HG03442 (cell line): ENCODE data around the gene PTH2.

Experiments used
- ATAC-seq: cut with Tn5 transposase; IDR thresholded peaks from one replicate; pipeline ENCODE4 v1.9.1; 2021; ENCODE audit warnings: mild to moderate bottlenecking, moderate library complexity; ENCODE audit not compliant: unreplicated experiment

PTH2 gene

GRCh38 chr19:49415102-49415809 is 8.0 kb downstream of the PTH2 start:
- no peak for ATAC-seq

- no peak for ATAC-seq
Measured at GRCh38 chr19:49414256-49414655, 9.0 kb downstream of the PTH2 start.

- ATAC-seq: no peak
Measured at GRCh38 chr19:49413348-49413747, 9.9 kb downstream of the PTH2 start.

GRCh38 chr19:49411681-49412326 is 11.4 kb downstream of the PTH2 start:
- no peak for ATAC-seq

GRCh38 chr19:49409441-49410029 is 13.7 kb downstream of the PTH2 start:
- no peak for ATAC-seq

- no peak for ATAC-seq
Measured at GRCh38 chr19:49408816-49409440, 14.3 kb downstream of the PTH2 start.

- ATAC-seq: no peak
Measured at GRCh38 chr19:49407482-49408015, 15.7 kb downstream of the PTH2 start.

GRCh38 chr19:49407079-49407478 is 16.2 kb downstream of the PTH2 start:
- no peak for ATAC-seq

- no peak for ATAC-seq
Measured at GRCh38 chr19:49403404-49404187, 19.6 kb downstream of the PTH2 start.

- ATAC-seq: no peak
Measured at GRCh38 chr19:49400029-49400428, 23.2 kb downstream of the PTH2 start.

- ATAC-seq: no peak
Measured at GRCh38 chr19:49398931-49399330, 24.3 kb downstream of the PTH2 start.

- ATAC-seq: no peak
Measured at GRCh38 chr19:49398001-49398615, 25.1 kb downstream of the PTH2 start.

- no peak for ATAC-seq
Measured at GRCh38 chr19:49396738-49397505, 26.3 kb downstream of the PTH2 start.

- ATAC-seq: no peak
Measured at GRCh38 chr19:49395581-49396407, 27.4 kb downstream of the PTH2 start.

GRCh38 chr19:49393881-49394280 is 29.4 kb downstream of the PTH2 start:
- no peak for ATAC-seq

- ATAC-seq: no peak
Measured at GRCh38 chr19:49391581-49392399, 31.5 kb downstream of the PTH2 start.

- ATAC-seq: no peak
Measured at GRCh38 chr19:49390929-49391359, 32.3 kb downstream of the PTH2 start.
